Progenitor cell of endocrine pancreas (in vitro differentiated cells): ENCODE measurements around the gene MYBBP1A. TPM values are rescaled to one million over a fixed set of nuclear protein-coding genes. Genes with fewer than 3 reads are reported as not detected.

ENCODE experiments used
- DNase-seq: peaks from one replicate; pipeline ENCODE4 v3.0.0; 2021; ENCODE audit warnings: low spot score; ENCODE audit not compliant: unreplicated experiment
- H3K27ac Mint-ChIP-seq: 2 replicates; pipeline ENCODE4 v1.8.0; 2021; ENCODE audit warnings: mild to moderate bottlenecking, moderate library complexity, mixed read lengths
- H3K27me3 Mint-ChIP-seq: 2 replicates; pipeline ENCODE4 v1.8.0; 2021; ENCODE audit warnings: mixed read lengths
- H3K36me3 Mint-ChIP-seq: 2 replicates; pipeline ENCODE4 v1.8.0; 2022; ENCODE audit warnings: mixed read lengths; ENCODE audit not compliant: insufficient read depth
- H3K4me1 Mint-ChIP-seq: 2 replicates; pipeline ENCODE4 v1.8.0; 2021; ENCODE audit warnings: low read depth, mixed read lengths
- H3K4me3 Mint-ChIP-seq: 2 replicates; pipeline ENCODE4 v1.8.0; 2021; ENCODE audit warnings: low read depth, mild to moderate bottlenecking, moderate library complexity, mixed read lengths
- H3K9me3 Mint-ChIP-seq: 2 replicates; pipeline ENCODE4 v1.8.0; 2021; ENCODE audit warnings: low read depth, mixed read lengths
- total RNA-seq: library from RNA; stranded (reverse); gene quantifications from 2 replicates; pipeline ENCODE4 v1.2.1, GENCODE V29; 2021
- TF ChIP-seq, protein P1 (sequence below): fragments of 200-600 bp; sonication (generic); IDR thresholded peaks from one replicate; pipeline ENCODE4 v1.5.0; 2021; ENCODE audit warnings: antibody characterized with exemption, mild to moderate bottlenecking; ENCODE audit not compliant: unreplicated experiment

The MYBBP1A gene
- total RNA-seq, 1 donor from 2014 or later = 55.2 TPM

DNA sequence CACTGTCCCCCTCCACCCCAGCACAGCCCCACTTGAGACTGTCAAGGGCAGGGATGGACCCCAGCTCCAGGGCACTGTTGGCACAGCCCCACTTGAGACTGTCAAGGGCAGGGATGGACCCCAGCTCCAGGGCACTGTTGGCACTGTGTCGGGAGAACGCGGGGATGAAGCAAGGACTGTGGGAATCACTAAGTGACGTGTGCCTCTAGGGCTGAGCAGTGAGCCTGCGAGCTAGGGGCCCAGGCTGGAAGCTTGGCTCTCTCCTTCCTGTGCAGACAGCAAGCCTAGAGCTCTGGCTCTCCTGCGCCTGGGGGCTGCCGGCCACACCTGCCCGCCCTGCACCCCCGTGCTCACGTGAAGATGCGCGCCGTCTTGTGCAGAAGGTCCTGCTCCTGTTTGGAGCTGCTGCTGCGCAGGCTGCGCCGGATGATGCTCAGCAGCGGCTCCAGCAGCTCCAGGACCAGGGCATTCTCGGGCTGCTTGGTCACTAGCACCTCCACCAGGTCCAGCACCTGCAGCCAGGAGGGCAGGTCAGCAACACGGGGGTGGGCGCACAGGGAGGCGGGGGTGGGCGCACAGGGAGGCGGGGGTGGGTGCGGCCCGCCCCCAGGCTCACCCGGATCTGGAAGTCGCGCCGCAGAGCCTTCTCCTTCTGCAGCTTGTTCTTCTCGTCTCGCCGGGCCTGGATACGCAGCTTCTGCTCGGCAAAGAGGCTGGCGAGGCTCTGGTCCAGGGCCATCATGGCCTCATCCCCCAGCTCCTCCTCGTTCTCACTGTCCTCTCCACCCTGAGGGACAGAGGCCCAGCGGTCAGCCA is 10.8 kb downstream of the MYBBP1A start:
- Mint-ChIP-seq H3K27ac (no peak overlapping the region), H3K4me3 (no peak overlapping the region), H3K4me1 (no peaks in the 10 kb centered on the region), H3K36me3 (peaks cover 3% of the 10 kb centered on the region), H3K9me3 (no peaks in the 10 kb centered on the region), H3K27me3 (no peaks in the 10 kb centered on the region)
- TF ChIP-seq, protein P1, sequence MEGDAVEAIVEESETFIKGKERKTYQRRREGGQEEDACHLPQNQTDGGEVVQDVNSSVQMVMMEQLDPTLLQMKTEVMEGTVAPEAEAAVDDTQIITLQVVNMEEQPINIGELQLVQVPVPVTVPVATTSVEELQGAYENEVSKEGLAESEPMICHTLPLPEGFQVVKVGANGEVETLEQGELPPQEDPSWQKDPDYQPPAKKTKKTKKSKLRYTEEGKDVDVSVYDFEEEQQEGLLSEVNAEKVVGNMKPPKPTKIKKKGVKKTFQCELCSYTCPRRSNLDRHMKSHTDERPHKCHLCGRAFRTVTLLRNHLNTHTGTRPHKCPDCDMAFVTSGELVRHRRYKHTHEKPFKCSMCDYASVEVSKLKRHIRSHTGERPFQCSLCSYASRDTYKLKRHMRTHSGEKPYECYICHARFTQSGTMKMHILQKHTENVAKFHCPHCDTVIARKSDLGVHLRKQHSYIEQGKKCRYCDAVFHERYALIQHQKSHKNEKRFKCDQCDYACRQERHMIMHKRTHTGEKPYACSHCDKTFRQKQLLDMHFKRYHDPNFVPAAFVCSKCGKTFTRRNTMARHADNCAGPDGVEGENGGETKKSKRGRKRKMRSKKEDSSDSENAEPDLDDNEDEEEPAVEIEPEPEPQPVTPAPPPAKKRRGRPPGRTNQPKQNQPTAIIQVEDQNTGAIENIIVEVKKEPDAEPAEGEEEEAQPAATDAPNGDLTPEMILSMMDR = no peak
- DNase-seq = no peak

DNA sequence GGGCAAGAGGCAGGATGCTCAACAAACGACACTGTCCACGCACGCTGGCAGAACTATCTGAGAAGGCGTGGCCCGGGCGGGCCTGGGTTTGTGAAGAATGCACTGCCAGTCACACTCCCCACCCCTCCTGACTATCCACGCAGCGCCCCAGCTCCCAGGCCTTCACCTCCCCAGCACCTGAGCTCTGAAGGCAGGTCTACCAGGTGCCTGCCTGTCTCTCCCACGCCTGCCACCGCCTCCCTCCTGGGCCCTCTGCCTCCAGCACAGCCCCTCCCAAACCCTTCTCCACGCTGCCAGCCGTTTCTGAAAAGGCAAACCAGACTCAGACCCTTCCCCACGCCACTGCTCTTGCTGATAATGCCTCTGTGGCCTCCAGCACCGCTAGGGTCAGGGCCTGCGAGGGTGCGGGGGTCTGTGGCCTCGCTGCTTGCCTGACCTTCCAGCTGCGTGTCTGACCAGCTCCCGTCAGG is 11.6 kb downstream of the MYBBP1A start:
- no peak overlapping the region for H3K27ac Mint-ChIP-seq
- H3K4me1 Mint-ChIP-seq = no peaks in the 10 kb centered on the region
- TF ChIP-seq, protein P1 = no peak
- DNase-seq = no peak
- H3K9me3 Mint-ChIP-seq = no peaks in the 10 kb centered on the region
- H3K27me3 Mint-ChIP-seq = no peaks in the 10 kb centered on the region
- H3K4me3 Mint-ChIP-seq = no peak overlapping the region
- peaks cover 3% of the 10 kb centered on the region for H3K36me3 Mint-ChIP-seq

DNA sequence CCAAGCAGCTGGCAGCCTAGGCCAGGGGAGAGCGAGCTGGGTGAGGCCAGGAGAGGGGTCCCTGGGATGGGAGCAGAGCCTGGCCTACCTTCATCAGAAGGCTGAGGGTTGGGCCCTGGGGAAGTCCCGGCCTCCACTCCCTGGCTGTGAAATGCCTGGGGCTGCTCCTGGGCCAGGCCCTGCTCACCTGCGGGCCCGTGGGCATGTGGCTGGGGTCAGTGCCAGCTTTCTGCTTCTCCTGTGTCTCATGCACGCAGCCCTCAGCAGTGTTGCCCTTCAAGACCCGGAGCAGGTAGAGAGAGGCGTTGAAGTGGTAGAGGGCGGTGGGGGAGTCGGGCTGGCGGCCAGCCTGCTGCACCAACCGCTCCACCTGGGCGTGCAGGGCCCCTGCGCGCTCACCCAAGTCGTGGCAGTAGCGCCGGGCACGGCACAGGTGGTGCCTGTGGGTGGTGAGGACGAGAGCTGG is 12.4 kb downstream of the MYBBP1A start:
- peaks cover 3% of the 10 kb centered on the region for H3K36me3 Mint-ChIP-seq
- no peak for DNase-seq
- TF ChIP-seq, protein P1 = no peak
- no peaks in the 10 kb centered on the region for H3K9me3 Mint-ChIP-seq
- H3K4me1 Mint-ChIP-seq = no peaks in the 10 kb centered on the region
- no peak overlapping the region for H3K4me3 Mint-ChIP-seq
- no peaks in the 10 kb centered on the region for H3K27me3 Mint-ChIP-seq
- H3K27ac Mint-ChIP-seq = no peak overlapping the region

- Mint-ChIP-seq H3K4me1 (no peaks in the 10 kb centered on the region), H3K9me3 (no peaks in the 10 kb centered on the region), H3K27me3 (no peaks in the 10 kb centered on the region), H3K27ac (no peak overlapping the region), H3K36me3 (peaks cover 3% of the 10 kb centered on the region), H3K4me3 (no peak overlapping the region)
- DNase-seq = no peak
- TF ChIP-seq, protein P1 = no peak
Observed at GRCh38 chr17:4542003-4542725, 13.0 kb downstream of the MYBBP1A start.

DNA sequence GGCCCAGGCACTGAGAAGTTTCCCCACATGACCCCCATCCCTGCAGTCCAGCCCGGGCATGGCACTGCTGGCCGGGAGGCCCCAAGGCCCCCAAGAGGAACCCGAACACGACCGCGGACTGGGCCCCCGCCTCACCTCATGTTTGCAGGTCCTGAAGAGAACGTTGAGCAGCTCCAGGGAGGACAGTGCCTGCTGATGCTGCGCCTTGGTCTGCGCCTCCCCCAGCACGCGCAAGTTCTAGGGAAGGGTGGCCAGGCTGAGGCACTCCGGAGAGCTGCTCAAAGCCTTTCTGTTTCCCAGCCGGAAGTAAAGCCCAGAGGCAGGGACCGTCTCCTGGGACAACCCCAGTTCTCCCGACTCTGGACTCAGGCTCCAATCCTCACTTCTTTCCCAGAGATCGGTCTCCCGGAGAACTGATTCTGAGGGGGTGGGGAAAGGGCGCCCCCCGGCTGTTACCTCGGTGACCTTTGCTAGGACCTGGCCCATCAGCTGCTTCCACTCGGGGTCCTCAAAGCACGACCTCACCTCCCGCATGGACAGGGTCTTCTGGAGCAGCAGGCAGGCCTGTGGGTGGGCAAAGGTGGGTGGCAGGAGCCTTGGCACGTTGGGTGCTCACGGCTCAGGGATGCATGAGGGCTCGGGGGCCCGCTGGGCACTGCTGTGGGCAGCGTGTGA is 13.7 kb downstream of the MYBBP1A start:
- H3K27ac Mint-ChIP-seq = no peak overlapping the region
- no peaks in the 10 kb centered on the region for H3K27me3 Mint-ChIP-seq
- no peak overlapping the region for H3K4me3 Mint-ChIP-seq
- no peaks in the 10 kb centered on the region for H3K9me3 Mint-ChIP-seq
- peaks cover 3% of the 10 kb centered on the region for H3K36me3 Mint-ChIP-seq
- DNase-seq = no peak
- no peaks in the 10 kb centered on the region for H3K4me1 Mint-ChIP-seq
- TF ChIP-seq, protein P1 = no peak
